ENCODE data around the gene TDRD10.

GRCh38 chr1:154478639-154479038, 23.4 kb upstream of the TDRD10 start:
- no peak for TF ChIP-seq CTCF (IDR thresholded peaks at IDR 0.05)
- no peak for TF ChIP-seq POLR2A (IDR thresholded peaks at IDR 0.05)
